ENCODE measurements around the gene ABCA13.

- TF ChIP-seq POLR2AphosphoS5 (IDR thresholded peaks at IDR 0.05; ENCODE audit: borderline replicate concordance, low read depth, low read length): no peak
- no peak for TF ChIP-seq EZH2 (IDR thresholded peaks at IDR 0.05)
- TF ChIP-seq FOXP2 (optimal IDR thresholded peaks at IDR 0.05; ENCODE audit: control extremely low read depth, extremely low read length, insufficient read depth): no peak
Observed at GRCh38 chr7:48261696-48262095, 90.4 kb downstream of the ABCA13 start.
